CD4-positive, alpha-beta T cell treated with Interleukin-15 for 1 hour (primary cell): ENCODE results near the gene STAB1.
A peak's percentile ranks its signal among the peaks of the same experiment; 100 is the strongest.

ENCODE experiments used
- DNase-seq: peaks from one replicate; pipeline ENCODE4 v3.0.0-alpha.2; 2020

Gene STAB1

GRCh38 chr3:52536369-52537164 lies 41.4 kb downstream of the STAB1 start, which contains the start of gene UQCC5:
UQCC5 (plus strand) TSS chr3:52536605; CDS start chr3:52536756, 151 bp downstream.
- peak; percentile 99 for DNase-seq

GRCh38 chr3:52537165-52537620 lies 42.1 kb downstream of the STAB1 start:
- no peak for DNase-seq

- DNase-seq, result no peak
Observed at GRCh38 chr3:52537726-52538421, 42.7 kb downstream of the STAB1 start.

- DNase-seq, result no peak
Observed at GRCh38 chr3:52539010-52539653, 44.0 kb downstream of the STAB1 start.

- no peak for DNase-seq
Observed at GRCh38 chr3:52541050-52541449, 45.9 kb downstream of the STAB1 start.

GRCh38 chr3:52544937-52545336 lies 49.8 kb downstream of the STAB1 start:
- no peak for DNase-seq

- DNase-seq, result no peak
Observed at GRCh38 chr3:52546111-52546901, 51.2 kb downstream of the STAB1 start.

GRCh38 chr3:52547143-52547542 lies 52.0 kb downstream of the STAB1 start:
- DNase-seq, result no peak

- DNase-seq, result no peak
Observed at GRCh38 chr3:52551118-52551517, 56.0 kb downstream of the STAB1 start.

- DNase-seq, result no peak
Observed at GRCh38 chr3:52552089-52552488, 57.0 kb downstream of the STAB1 start.

GRCh38 chr3:52554026-52554755 lies 59.1 kb downstream of the STAB1 start:
- no peak for DNase-seq

GRCh38 chr3:52555056-52555455 lies 59.9 kb downstream of the STAB1 start:
- no peak for DNase-seq

GRCh38 chr3:52557011-52557960 lies 62.1 kb downstream of the STAB1 start:
- DNase-seq, result no peak

GRCh38 chr3:52558436-52558835 lies 63.3 kb downstream of the STAB1 start:
- no peak for DNase-seq

- no peak for DNase-seq
Observed at GRCh38 chr3:52561028-52561747, 66.0 kb downstream of the STAB1 start.

GRCh38 chr3:52563984-52564383 lies 68.8 kb downstream of the STAB1 start:
- DNase-seq, result no peak

GRCh38 chr3:52568069-52568468 lies 72.9 kb downstream of the STAB1 start:
- DNase-seq, result no peak

- DNase-seq, result no peak
Observed at GRCh38 chr3:52570076-52570475, 74.9 kb downstream of the STAB1 start.

GRCh38 chr3:52572221-52572620 lies 77.1 kb downstream of the STAB1 start:
- DNase-seq, result no peak
